ENCODE results near the gene MAP3K8.

DNA sequence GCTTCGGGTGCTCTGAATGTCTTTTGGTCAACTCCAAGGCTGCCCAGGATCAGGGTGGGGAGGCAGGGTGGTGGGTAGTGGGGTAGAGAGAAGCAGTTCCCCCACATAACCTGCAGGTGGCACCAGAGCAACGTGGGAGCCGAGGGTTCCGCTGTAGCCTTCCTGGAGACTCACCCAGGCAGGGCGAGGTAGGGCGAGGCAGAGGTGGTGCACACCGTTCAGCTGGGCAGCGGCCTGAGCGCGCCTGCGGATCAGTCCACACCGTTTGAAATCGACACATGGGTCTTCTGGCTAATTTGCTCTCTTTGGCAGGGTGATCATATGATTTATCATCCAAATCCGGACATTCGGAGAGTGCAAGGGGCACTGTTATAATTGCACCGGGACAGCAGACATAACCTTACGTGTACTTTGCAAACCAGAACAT lies 41.4 kb upstream of the MAP3K8 start:
- TF ChIP-seq GATA2 (IDR thresholded peaks at IDR 0.05; ENCODE audit: low read depth, low read length) (no peak), GATA3 (IDR thresholded peaks at IDR 0.05; ENCODE audit: low read depth, low read length) (no peak)

Measured in SH-SY5Y (cell line).